Suppressor macrophage (primary cell): Measurements from ENCODE around the gene SINHCAF.
"Not testable (repeated sequence)": the region's sequence is repeated elsewhere in the genome, so short reads cannot be mapped to it uniquely, and the experiment has no call there.

Experiments used
- DNase-seq, 4 experiments: peaks; one replicate each; pipeline ENCODE4 v3.0.0-alpha.2; 2020 to 2022

Gene SINHCAF

DNA sequence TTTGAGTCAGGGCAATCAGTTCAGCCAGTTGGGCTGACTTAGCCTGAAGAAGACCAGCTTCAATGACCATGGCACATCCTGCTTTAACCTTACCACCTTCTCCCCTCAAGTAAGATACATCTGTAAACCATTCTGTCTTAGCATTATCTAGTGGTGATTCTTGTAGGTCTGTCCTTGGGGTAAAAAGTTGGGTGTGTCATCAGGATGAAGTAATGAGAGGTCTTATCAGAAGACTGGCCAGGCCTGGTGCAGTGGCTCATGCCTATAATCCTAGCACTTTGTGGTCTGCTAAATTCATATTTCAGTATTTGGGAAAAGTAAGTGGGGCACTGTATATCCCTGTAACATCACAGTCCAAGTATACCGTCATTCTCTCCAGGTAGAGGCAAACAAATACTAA lies 19.1 kb downstream of the SINHCAF start:
- no peak for DNase-seq

- no peak for DNase-seq
These were observed 22.5 kb downstream of the SINHCAF start for GRCh38 chr12:31303466-31303865.

- DNase-seq = no peak
These were observed 24.6 kb downstream of the SINHCAF start for GRCh38 chr12:31301311-31301710.

GRCh38 chr12:31300783-31301182 lies 25.2 kb downstream of the SINHCAF start:
- no peak for DNase-seq

- peak in 2 of 4 experiments; percentile 44 to 56 for DNase-seq
These were observed 25.6 kb downstream of the SINHCAF start for GRCh38 chr12:31300341-31300740.

- no peak for DNase-seq
These were observed 27.0 kb downstream of the SINHCAF start for GRCh38 chr12:31298922-31299321.

- peak in 1 of 4 experiments; percentile 10 for DNase-seq
These were observed 27.4 kb downstream of the SINHCAF start for GRCh38 chr12:31298515-31298910.

GRCh38 chr12:31297572-31298514 lies 28.1 kb downstream of the SINHCAF start:
- DNase-seq = no peak

GRCh38 chr12:31289441-31289840 lies 36.5 kb downstream of the SINHCAF start:
- DNase-seq = no peak

- no peak for DNase-seq
These were observed 37.6 kb downstream of the SINHCAF start for GRCh38 chr12:31288381-31288780.

DNA sequence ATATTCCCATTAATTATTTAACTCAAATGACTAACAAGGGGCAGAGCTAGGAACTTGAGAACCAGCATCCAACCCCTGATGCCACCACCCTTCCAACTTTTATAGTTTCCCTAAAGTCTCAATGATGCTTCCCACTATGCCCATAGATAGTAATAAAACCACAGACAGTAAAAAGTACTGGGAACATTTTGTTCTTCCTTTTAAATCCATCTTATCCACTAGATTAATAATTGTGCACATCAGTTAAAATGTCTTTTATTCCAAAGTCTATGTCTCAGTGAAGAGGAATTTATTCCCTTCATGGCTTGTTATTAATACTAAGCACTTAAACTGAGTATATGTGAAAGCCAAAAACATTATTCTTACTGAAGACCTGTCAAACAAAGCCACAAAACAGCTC lies 45.8 kb downstream of the SINHCAF start:
- no peak for DNase-seq

GRCh38 chr12:31279390-31279924 lies 46.5 kb downstream of the SINHCAF start:
- DNase-seq = no peak

- DNase-seq = no peak
These were observed 47.1 kb downstream of the SINHCAF start for GRCh38 chr12:31278832-31279231.

GRCh38 chr12:31278424-31278823 lies 47.5 kb downstream of the SINHCAF start:
- DNase-seq = no peak

GRCh38 chr12:31277081-31277480 lies 48.9 kb downstream of the SINHCAF start:
- DNase-seq = no peak

- DNase-seq = no peak
These were observed 50.5 kb downstream of the SINHCAF start for GRCh38 chr12:31275491-31275890.

DNA sequence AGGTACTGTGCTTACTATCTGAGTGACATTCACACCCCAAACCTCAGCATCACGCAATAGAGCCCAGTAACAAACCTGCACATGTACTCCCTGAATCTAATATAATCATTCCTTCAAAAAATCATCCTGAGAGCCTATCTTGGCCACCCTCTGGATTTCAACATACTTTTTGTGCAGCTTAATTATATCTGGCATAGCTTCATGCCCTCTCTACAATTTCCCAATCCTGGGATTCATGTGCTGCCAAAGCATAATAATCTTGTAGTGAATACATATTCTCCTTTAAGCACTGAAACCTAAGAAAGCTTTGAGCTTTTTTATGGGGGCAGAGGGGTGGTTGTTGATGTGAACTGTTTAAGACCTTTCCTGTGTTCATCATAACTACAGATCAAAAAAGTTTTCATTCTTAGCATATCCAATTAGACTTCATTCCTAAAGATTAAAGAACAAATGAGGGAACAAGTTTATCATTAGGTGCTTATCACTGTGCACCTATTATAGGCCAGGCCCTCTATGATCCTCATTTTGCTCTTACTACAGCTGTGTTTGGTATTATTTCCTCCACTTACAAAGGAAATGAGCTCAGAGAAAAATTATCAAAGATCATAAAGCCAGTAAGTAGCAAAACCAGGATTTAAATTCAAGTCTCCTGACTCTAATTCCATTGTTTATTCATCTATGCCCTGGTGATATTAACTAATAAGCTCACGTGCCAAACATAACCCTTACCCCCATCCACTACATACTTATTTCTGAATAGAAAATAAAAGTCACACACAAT lies 51.2 kb downstream of the SINHCAF start:
- no peak for DNase-seq

DNA sequence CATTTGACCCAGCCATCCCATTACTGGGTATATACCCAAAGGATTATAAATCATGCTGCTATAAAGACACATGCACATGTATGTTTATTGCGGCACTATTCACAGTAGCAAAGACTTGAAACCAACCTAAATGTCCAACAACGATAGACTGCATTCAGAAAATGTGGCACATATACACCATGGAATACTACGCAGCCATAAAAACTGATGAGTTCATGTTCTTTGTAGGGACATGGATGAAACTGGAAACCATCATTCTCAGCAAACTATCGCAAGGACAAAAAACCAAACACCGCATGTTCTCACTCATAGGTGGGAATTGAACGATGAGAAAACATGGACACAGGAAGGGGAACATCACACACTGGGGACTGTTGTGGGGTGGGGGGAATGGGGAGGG lies 52.2 kb downstream of the SINHCAF start:
- DNase-seq = not testable (repeated sequence)

- DNase-seq = no peak
These were observed 53.2 kb downstream of the SINHCAF start for GRCh38 chr12:31272607-31273225.

DNA sequence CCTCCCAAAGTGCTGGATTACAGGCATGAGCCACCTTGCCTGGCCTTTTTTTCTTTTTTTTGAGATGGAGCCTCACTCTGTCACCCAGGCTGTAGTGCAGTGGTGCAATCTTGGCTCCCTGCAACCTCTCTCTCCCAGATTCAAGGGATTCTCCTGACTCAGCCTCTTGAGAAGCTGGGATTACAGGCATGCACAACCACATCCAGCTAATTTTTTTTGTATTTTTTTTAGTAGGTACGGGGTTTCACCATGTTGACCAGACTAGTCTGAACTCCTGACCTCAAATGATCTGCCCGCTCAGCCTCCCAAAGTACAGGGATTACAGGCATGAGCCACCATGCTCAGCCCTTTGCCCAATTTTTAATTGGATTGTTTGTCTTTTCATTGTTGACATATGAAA lies 58.0 kb downstream of the SINHCAF start:
- DNase-seq = no peak

DNA sequence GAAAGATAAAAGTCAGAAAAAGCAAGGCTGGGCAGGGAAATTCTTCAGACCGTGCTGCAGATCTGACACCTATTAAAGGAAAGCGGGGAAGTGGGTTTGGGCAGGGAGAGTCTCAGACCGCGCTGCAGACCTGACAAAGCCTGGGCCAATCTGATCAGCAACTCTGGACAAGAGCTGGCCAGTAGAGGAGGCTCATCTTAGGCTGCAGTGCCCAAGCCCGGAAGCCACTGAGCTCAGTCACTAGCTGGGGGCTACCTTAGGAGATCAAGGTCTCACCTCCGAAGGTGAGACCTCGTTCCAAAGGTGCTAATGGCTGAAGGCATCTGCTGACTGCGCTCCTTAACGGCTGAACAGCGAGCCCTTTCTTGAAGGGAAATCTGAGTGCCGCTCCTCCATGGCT lies 60.2 kb downstream of the SINHCAF start:
- no peak for DNase-seq

DNA sequence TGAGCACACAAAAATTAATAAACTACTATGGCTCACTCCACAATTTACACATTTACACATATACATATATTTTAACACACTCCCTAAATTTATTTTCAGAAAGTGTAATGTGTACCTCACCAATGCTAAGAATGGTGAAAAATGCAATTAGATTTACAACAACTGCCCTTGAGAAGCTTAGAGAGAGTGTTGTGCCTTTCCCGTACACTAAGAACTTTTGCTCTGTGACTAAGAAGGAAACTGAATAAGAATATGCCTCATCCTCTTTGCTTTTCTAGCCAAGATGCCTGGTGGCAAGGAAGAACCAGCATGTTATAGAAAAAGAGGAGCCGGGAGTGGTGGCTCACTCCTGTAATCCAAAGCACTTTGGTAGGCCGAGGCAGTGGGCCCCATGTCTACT lies 62.3 kb downstream of the SINHCAF start:
- DNase-seq = no peak

DNA sequence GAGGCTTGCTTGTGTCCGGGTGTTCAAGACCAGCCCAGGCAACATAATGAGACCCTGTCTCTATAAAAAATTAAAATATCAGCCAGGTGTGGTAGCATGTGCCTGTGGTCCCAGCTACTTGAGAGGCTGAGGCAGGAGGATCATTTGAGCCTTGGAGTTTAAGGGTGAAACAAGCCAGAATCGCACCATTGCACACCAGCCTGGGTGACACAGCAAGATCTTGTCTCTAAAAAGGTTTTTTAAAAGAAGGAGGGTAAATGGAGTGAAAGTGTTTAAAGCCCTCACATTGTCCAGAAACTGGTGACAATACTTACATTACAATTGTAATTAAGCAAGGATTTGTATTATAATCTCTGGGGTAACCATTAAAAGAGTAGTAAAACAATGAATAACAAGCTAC lies 64.2 kb downstream of the SINHCAF start:
- no peak for DNase-seq
